Glutamatergic neuron (in vitro differentiated cells): Measurements from ENCODE around the gene CEP63. TPM values are rescaled to one million over a fixed set of nuclear protein-coding genes. Genes with fewer than 3 reads are reported as not detected.
A peak's percentile ranks its signal among the peaks of the same experiment; 100 is the strongest.

Source experiments
- DNase-seq: peaks from one replicate; pipeline ENCODE4 v3.0.0; 2022
- H3K27ac Mint-ChIP-seq: one replicate; pipeline ENCODE4 v1.8.0; 2020; ENCODE audit warnings: mild to moderate bottlenecking, mixed read lengths, inconsistent platforms; ENCODE audit not compliant: unreplicated experiment
- H3K27me3 Mint-ChIP-seq: one replicate; pipeline ENCODE4 v1.8.0; 2020; ENCODE audit warnings: mild to moderate bottlenecking, moderate library complexity, mixed read lengths, inconsistent platforms; ENCODE audit not compliant: unreplicated experiment
- H3K36me3 Mint-ChIP-seq: one replicate; pipeline ENCODE4 v1.8.0; 2020; ENCODE audit warnings: mild to moderate bottlenecking, mixed read lengths, inconsistent platforms; ENCODE audit not compliant: unreplicated experiment
- H3K4me1 Mint-ChIP-seq: one replicate; pipeline ENCODE4 v1.8.0; 2020; ENCODE audit warnings: mild to moderate bottlenecking, low read depth, mixed read lengths, inconsistent platforms; ENCODE audit not compliant: unreplicated experiment
- H3K4me3 Mint-ChIP-seq: one replicate; pipeline ENCODE4 v1.8.0; 2020; ENCODE audit warnings: mild to moderate bottlenecking, mixed read lengths, inconsistent platforms; ENCODE audit not compliant: unreplicated experiment
- H3K9me3 Mint-ChIP-seq: one replicate; pipeline ENCODE4 v1.8.0; 2020; ENCODE audit warnings: mild to moderate bottlenecking, moderate library complexity, mixed read lengths, inconsistent platforms; ENCODE audit not compliant: unreplicated experiment
- CTCF ChIP-seq: fragments of 200-600 bp; sonication (generic); IDR thresholded peaks from one replicate; pipeline ENCODE4 v1.5.0; 2021; ENCODE audit not compliant: partially characterized antibody, unreplicated experiment
- long read RNA-seq: library from polyadenylated mRNA; unstranded; transcript quantifications from one replicate; pipeline ENCODE4 v2.0.0, GENCODE V29; 2020; ENCODE audit not compliant: unreplicated experiment
- total RNA-seq: library from RNA; stranded (reverse); fragmentation: NEBNext Ultra II Directional; extraction: Animal tissue kit (Norgen Biotek cat#: 25700); gene quantifications from one replicate; pipeline ENCODE4 v1.2.1, GENCODE V29; 2021; ENCODE audit not compliant: unreplicated experiment

Gene CEP63
- total RNA-seq, result 37.8 TPM
- long read RNA-seq, partial matches to known transcripts, result 12 of 22 reads
- long read RNA-seq, other reads (novel, unspliced or antisense), result 9 of 22 reads

- no peak for TF ChIP-seq CTCF
- peaks cover 21% of the 10 kb centered on the region for H3K4me1 Mint-ChIP-seq
- H3K27me3 Mint-ChIP-seq, result peaks cover 7% of the 10 kb centered on the region
- peaks cover 11% of the 10 kb centered on the region for H3K9me3 Mint-ChIP-seq
- DNase-seq, result peak; percentile 91
- H3K4me3 Mint-ChIP-seq, result peak within 1 kb of the TSS; percentile 99
- H3K27ac Mint-ChIP-seq, result peak within 1 kb of the TSS; percentile 99
- peaks cover 4% of the 10 kb centered on the region for H3K36me3 Mint-ChIP-seq
These were observed at the start of gene CEP63, which contains the start of gene ANAPC13 for GRCh38 chr3:134485718-134486576. Gene CEP63 (plus strand): TSS chr3:134486057. CDS start chr3:134495321, 9,264 bp downstream. Gene ANAPC13 (minus strand): TSS chr3:134485985. CDS start chr3:134482904, 3,081 bp downstream.

GRCh38 chr3:134437211-134437752, 48.6 kb upstream of the CEP63 start:
- H3K4me1 Mint-ChIP-seq, result peaks cover under 1% of the 10 kb centered on the region
- H3K36me3 Mint-ChIP-seq, result no peaks in the 10 kb centered on the region
- H3K27ac Mint-ChIP-seq, result no peak overlapping the region
- H3K4me3 Mint-ChIP-seq, result no peak overlapping the region
- DNase-seq, result no peak
- peaks cover 2% of the 10 kb centered on the region for H3K27me3 Mint-ChIP-seq
- TF ChIP-seq CTCF, result no peak
- no peaks in the 10 kb centered on the region for H3K9me3 Mint-ChIP-seq

GRCh38 chr3:134441321-134441720, 44.5 kb upstream of the CEP63 start:
- DNase-seq, result no peak
- H3K27me3 Mint-ChIP-seq, result peaks cover 2% of the 10 kb centered on the region
- H3K4me3 Mint-ChIP-seq, result no peak overlapping the region
- peaks cover 4% of the 10 kb centered on the region for H3K9me3 Mint-ChIP-seq
- no peak overlapping the region for H3K27ac Mint-ChIP-seq
- peaks cover 12% of the 10 kb centered on the region for H3K36me3 Mint-ChIP-seq
- H3K4me1 Mint-ChIP-seq, result no peaks in the 10 kb centered on the region
- no peak for TF ChIP-seq CTCF

GRCh38 chr3:134441821-134442220, 44.0 kb upstream of the CEP63 start:
- no peak for TF ChIP-seq CTCF
- Mint-ChIP-seq H3K27me3 (peaks cover 2% of the 10 kb centered on the region), H3K27ac (no peak overlapping the region), H3K4me3 (no peak overlapping the region), H3K36me3 (peaks cover 12% of the 10 kb centered on the region), H3K4me1 (no peaks in the 10 kb centered on the region), H3K9me3 (peaks cover 4% of the 10 kb centered on the region)
- DNase-seq, result no peak

- H3K36me3 Mint-ChIP-seq, result peaks cover 12% of the 10 kb centered on the region
- peaks cover 4% of the 10 kb centered on the region for H3K27me3 Mint-ChIP-seq
- no peak for DNase-seq
- H3K4me3 Mint-ChIP-seq, result no peak overlapping the region
- H3K27ac Mint-ChIP-seq, result no peak overlapping the region
- peaks cover 3% of the 10 kb centered on the region for H3K4me1 Mint-ChIP-seq
- no peak for TF ChIP-seq CTCF
- H3K9me3 Mint-ChIP-seq, result peaks cover 6% of the 10 kb centered on the region
These were observed 40.8 kb upstream of the CEP63 start for GRCh38 chr3:134445095-134445494.
